Liver (tissue), 3 donors: Measurements from ENCODE around the gene TENT5C.

ENCODE experiments used
- CTCF ChIP-seq: fragments of 150-350 bp; IDR thresholded peaks from 2 replicates; pipeline ENCODE4 v1.5.1; 2017; ENCODE audit warnings: improper control_type of control experiment, low read depth, low read length; ENCODE audit not compliant: missing input control
- EGR1 ChIP-seq, 2 donors: IDR thresholded peaks; 2 replicates each; pipeline ENCODE4 v1.6.1; 2016 to 2018; ENCODE audit warnings: antibody characterized with exemption in 2 of 2, low read depth in 2 of 2
- GABPA ChIP-seq, 2 donors: IDR thresholded peaks in 1 of 2; conservative IDR thresholded peaks in 1 of 2; 2 replicates each; pipeline ENCODE4 v1.6.1; 2016; ENCODE audit warnings: antibody characterized with exemption in 2 of 2, mild to moderate bottlenecking in 1 of 2, moderate library complexity in 1 of 2
- JUND ChIP-seq, 2 donors: IDR thresholded peaks; 2 replicates each; pipeline ENCODE4 v1.6.1; 2016; ENCODE audit warnings: antibody characterized with exemption in 2 of 2
- MAX ChIP-seq: IDR thresholded peaks from 2 replicates; pipeline ENCODE4 v1.6.1; 2016; ENCODE audit warnings: antibody characterized with exemption
- NR2F2 ChIP-seq: IDR thresholded peaks from 2 replicates; pipeline ENCODE4 v1.6.1; 2016; ENCODE audit warnings: antibody characterized with exemption
- RAD21 ChIP-seq, 2 donors: IDR thresholded peaks; 2 replicates each; pipeline ENCODE4 v1.6.1; 2016; ENCODE audit warnings: antibody characterized with exemption in 2 of 2, mild to moderate bottlenecking in 2 of 2
- REST ChIP-seq: IDR thresholded peaks from 2 replicates; pipeline ENCODE4 v1.6.1; 2016; ENCODE audit warnings: antibody characterized with exemption, mild to moderate bottlenecking
- SP1 ChIP-seq: IDR thresholded peaks from 2 replicates; pipeline ENCODE4 v1.6.1; 2018; ENCODE audit warnings: antibody characterized with exemption, mild to moderate bottlenecking
- TAF1 ChIP-seq: conservative IDR thresholded peaks from 2 replicates; pipeline ENCODE4 v1.6.1; 2016; ENCODE audit warnings: antibody characterized with exemption, mild to moderate bottlenecking
- YY1 ChIP-seq: IDR thresholded peaks from 2 replicates; pipeline ENCODE4 v1.6.1; 2016; ENCODE audit warnings: antibody characterized with exemption, mild to moderate bottlenecking
- ZBTB33 ChIP-seq: IDR thresholded peaks from 2 replicates; pipeline ENCODE4 v1.6.1; 2016; ENCODE audit warnings: antibody characterized with exemption
- donor health status: healthy.
- donor health status: healthy.

GRCh38 chr1:117578466-117578865 is 27.4 kb upstream of the TENT5C start:
- no peak for TF ChIP-seq GABPA (IDR thresholded peaks at IDR 0.05 in 1 of 2, conservative IDR thresholded peaks at IDR 0.05 in 1 of 2)
- no peak for TF ChIP-seq SP1
- TF ChIP-seq CTCF = no peak
- TF ChIP-seq JUND (IDR thresholded peaks at IDR 0.05) = no peak
- TF ChIP-seq ZBTB33 = no peak
- no peak for TF ChIP-seq REST
- TF ChIP-seq TAF1 = no peak
- no peak for TF ChIP-seq NR2F2
- TF ChIP-seq EGR1 (IDR thresholded peaks at IDR 0.05; ENCODE audit: low read depth in 2 of 2) = no peak
- TF ChIP-seq MAX = no peak
- no peak for TF ChIP-seq RAD21 (IDR thresholded peaks at IDR 0.05)
- TF ChIP-seq YY1 = no peak
